ENCODE results near the gene SNAI3.

DNA sequence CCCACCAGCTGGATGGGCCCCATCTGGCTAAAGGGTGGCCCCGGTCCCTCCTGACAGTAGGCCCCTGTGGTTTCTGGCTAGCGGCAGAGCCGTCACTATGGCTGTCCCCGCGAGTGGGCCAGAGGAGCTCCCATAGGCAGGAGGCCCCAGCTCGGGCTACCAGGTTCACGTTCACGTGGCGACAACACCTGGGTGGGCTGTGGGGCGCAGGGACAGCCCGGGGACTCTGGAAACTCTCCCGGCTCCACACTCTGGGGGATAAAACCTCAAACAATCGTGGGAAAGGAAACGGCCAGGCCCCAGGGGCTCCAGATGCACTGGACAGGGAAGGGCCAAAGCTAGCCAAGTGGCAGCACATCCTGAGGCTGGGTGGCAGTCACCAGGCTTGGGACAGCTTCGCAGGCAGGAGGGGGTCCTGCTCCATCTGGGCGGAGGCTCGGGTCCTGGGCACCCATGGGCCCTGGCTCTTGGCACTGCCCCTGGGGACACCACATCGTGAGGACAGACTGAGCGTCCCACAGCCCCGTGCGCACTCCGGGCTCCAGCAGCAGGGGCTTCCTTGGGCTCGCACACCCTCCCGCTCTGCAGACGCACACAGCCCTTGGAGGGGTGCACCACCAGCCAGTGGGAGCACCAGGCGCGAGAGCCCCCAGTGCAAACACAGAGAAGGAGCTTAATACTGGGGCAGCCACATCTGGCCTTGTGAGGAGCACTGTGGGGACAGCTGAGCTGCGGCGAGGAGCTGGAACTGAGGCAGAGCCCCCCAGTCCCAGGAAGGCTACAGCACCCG is 15.5 kb upstream of the SNAI3 start:
- TF ChIP-seq, protein P1, sequence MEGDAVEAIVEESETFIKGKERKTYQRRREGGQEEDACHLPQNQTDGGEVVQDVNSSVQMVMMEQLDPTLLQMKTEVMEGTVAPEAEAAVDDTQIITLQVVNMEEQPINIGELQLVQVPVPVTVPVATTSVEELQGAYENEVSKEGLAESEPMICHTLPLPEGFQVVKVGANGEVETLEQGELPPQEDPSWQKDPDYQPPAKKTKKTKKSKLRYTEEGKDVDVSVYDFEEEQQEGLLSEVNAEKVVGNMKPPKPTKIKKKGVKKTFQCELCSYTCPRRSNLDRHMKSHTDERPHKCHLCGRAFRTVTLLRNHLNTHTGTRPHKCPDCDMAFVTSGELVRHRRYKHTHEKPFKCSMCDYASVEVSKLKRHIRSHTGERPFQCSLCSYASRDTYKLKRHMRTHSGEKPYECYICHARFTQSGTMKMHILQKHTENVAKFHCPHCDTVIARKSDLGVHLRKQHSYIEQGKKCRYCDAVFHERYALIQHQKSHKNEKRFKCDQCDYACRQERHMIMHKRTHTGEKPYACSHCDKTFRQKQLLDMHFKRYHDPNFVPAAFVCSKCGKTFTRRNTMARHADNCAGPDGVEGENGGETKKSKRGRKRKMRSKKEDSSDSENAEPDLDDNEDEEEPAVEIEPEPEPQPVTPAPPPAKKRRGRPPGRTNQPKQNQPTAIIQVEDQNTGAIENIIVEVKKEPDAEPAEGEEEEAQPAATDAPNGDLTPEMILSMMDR (IDR thresholded peaks at IDR 0.05), result no peak
- no peak for TF ChIP-seq ZFX (IDR thresholded peaks at IDR 0.05; ENCODE audit: borderline replicate concordance)

Measured in 22Rv1 (cell line).